ENCODE data around the gene GNA12.

- TF ChIP-seq POLR2A (IDR thresholded peaks at IDR 0.05) (no peak), CTCF (IDR thresholded peaks at IDR 0.05 in 8 of 11, conservative IDR thresholded peaks at IDR 0.05 in 3 of 11) (no peak), POLR2AphosphoS5 (IDR thresholded peaks at IDR 0.05) (no peak)
Measured at GRCh38 chr7:2879354-2879753, 35.2 kb upstream of the GNA12 start.

Data from spleen (tissue), 7 donors.